GM18868 (cell line): ENCODE results near the gene AGR3.
"Not testable (repeated sequence)": the region's sequence is repeated elsewhere in the genome, so short reads cannot be mapped to it uniquely, and the experiment has no call there.

ENCODE experiments used
- ATAC-seq: cut with Tn5 transposase; IDR thresholded peaks from one replicate; pipeline ENCODE4 v1.9.1; 2021; ENCODE audit warnings: mild to moderate bottlenecking, moderate library complexity; ENCODE audit not compliant: unreplicated experiment

Gene AGR3

GRCh38 chr7:16891874-16892643 lies 10.3 kb upstream of the AGR3 start:
- no peak for ATAC-seq

GRCh38 chr7:16891338-16891737 lies 9.6 kb upstream of the AGR3 start:
- peak; percentile 83 for ATAC-seq

GRCh38 chr7:16889851-16890415 lies 8.2 kb upstream of the AGR3 start:
- ATAC-seq, result no peak

GRCh38 chr7:16889305-16889704 lies 7.5 kb upstream of the AGR3 start:
- no peak for ATAC-seq

- ATAC-seq, result no peak
Observed at GRCh38 chr7:16883918-16884317, 2.1 kb upstream of the AGR3 start.

GRCh38 chr7:16880554-16880953 lies 1.2 kb downstream of the AGR3 start:
- no peak for ATAC-seq

GRCh38 chr7:16879181-16879580 lies 2.6 kb downstream of the AGR3 start:
- ATAC-seq, result no peak

GRCh38 chr7:16875861-16876260 lies 5.9 kb downstream of the AGR3 start:
- no peak for ATAC-seq

GRCh38 chr7:16874066-16874465 lies 7.7 kb downstream of the AGR3 start:
- no peak for ATAC-seq

- no peak for ATAC-seq
Observed at GRCh38 chr7:16867328-16867727, 14.5 kb downstream of the AGR3 start.

- not testable (repeated sequence) for ATAC-seq
Observed at GRCh38 chr7:16853189-16853588, 28.6 kb downstream of the AGR3 start.

GRCh38 chr7:16851829-16852228 lies 30.0 kb downstream of the AGR3 start:
- ATAC-seq, result no peak

- ATAC-seq, result no peak
Observed at GRCh38 chr7:16850614-16851466, 30.9 kb downstream of the AGR3 start.

- no peak for ATAC-seq
Observed at GRCh38 chr7:16849296-16850148, 32.3 kb downstream of the AGR3 start.

GRCh38 chr7:16847381-16847860 lies 34.4 kb downstream of the AGR3 start:
- ATAC-seq, result no peak

GRCh38 chr7:16846601-16847165 lies 35.1 kb downstream of the AGR3 start:
- ATAC-seq, result no peak

GRCh38 chr7:16845746-16846145 lies 36.0 kb downstream of the AGR3 start:
- ATAC-seq, result no peak

- no peak for ATAC-seq
Observed at GRCh38 chr7:16841681-16842080, 40.1 kb downstream of the AGR3 start.

GRCh38 chr7:16840094-16840493 lies 41.7 kb downstream of the AGR3 start:
- no peak for ATAC-seq

GRCh38 chr7:16839646-16840045 lies 42.1 kb downstream of the AGR3 start:
- no peak for ATAC-seq
